Astrocyte of the hippocampus (primary cell): ENCODE measurements around the gene TM9SF4.
"Not testable (repeated sequence)": the region's sequence is repeated elsewhere in the genome, so short reads cannot be mapped to it uniquely, and the experiment has no call there.

Experiments
- DNase-seq: peaks from one replicate; pipeline ENCODE4 v3.0.0; 2011; ENCODE audit warnings: low read depth, low spot score

TM9SF4 gene

DNA sequence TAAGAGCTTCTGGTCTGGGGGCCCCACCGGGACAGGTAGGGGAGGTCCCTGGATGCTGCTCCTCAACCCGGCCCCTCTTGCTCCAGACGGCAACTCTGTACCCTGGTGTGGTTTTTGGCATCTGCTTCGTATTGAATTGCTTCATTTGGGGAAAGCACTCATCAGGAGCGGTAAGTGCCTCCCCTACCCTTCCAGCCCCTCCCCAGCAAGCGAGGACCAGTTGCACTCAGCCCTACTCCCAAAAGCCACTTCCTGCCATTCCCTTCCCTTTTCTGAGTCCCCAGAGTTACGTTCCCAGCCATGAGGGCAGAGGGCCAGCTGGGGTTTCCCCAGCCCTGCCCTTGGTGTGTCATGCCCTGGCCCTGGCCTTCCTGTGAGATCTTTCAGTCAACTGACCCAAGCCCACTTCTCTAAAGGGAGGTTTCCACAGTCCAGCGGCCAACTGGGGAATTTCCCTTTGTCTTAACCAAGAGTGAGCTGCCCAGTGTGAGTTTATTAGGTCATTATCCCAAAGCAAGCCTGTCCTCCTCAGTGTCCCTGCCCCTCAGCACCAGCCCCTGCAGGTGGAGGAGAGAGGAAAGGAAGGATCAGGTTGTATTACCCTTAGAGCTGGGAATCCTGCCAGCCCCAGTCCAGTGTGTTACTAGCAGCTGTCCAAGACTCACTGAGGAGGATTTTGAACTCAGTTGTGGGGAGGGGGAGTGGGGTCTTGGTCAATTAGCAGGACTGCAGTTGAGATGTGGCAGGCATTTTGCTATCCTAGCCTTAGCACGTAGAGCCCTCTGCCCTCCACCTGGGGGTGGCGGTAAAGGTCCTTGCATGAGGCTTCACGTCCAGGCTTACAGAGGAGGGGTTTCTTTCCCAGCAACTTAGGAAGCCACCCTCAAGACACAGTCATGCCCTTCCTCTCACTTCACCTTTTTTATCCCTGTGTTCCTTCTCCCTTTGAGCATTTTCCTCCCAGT lies 45.8 kb downstream of the TM9SF4 start:
- DNase-seq = peak; percentile 87

DNA sequence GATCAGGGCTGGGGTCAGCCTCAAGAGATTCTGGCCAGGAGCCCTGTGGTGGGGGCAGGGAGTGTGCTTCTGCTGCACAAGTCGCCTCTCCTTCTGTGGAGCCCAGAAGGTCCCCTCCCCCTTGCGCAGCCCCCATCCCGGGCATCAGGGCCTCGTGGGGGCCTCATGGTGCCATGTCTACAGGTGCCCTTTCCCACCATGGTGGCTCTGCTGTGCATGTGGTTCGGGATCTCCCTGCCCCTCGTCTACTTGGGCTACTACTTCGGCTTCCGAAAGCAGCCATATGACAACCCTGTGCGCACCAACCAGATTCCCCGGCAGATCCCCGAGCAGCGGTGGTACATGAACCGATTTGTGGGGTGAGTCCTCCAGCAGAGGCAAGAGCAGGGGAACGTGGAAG lies 48.1 kb downstream of the TM9SF4 start:
- no peak for DNase-seq

DNA sequence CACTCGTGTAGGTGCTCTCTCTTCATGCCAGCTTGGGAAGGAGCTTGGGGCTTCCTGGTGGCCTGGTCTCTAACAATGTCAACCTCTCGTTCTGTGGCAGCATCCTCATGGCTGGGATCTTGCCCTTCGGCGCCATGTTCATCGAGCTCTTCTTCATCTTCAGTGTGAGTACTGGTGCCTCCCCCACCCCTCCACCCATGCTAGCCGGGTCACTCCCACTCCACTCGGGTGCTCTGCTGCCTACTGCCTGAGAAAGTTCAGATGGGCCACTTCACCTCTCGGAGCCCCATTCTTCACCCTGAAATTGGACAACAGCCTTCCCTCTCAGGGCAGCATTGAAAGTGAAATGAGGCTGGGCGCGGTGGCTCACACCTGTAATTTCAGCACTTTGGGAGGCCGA lies 48.8 kb downstream of the TM9SF4 start:
- no peak for DNase-seq

DNA sequence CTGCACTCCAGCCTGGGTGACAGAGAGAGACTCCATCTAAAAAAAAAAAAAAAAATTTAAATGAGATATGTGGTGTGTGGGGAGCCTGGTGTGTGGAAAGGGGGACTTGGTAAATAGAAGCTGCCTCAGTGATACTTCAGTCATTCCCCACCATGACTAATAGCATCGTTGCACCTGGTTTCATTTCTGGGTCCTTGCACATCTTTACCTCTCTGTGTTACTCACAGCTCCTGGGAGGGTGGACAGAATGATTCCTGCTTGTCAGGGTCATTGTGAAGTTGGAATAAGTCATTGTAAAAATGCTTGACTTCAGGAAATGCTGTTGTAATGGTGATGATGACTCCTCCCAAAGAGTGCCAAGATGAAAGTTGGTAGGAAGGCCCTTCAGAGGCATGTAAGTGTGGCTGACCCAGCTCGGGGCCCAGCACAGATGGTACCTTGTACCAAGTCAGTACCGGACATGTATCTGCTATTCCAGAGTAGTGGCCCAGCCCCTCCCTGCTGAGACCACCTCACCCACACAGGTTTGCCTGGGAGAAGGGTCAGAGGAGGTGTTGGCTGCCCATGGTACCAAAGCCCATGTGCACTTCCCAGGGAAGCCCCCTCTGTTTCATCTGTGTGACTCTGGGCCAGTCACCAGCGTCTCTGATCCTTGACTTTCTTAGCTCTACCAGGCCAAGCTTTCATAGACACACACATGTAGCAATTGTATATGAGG lies 49.6 kb downstream of the TM9SF4 start:
- no peak for DNase-seq

DNA sequence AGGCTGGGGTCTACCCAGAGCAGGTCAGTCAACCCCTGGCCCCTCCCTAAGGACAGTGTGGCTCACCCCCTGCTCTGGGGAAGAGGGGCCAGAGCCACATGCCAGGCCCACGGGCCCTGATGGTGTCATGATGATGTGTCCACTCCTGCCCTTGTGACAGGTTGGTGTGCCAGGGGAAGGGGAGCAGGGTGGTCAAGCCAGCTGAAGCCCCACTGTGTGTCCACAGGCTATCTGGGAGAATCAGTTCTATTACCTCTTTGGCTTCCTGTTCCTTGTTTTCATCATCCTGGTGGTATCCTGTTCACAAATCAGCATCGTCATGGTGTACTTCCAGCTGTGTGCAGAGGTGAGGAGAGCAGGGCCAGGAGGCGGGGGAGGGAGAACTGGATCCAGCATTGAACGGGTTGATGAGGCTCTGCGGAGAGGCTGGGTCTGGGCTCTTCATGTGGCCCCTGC lies 50.3 kb downstream of the TM9SF4 start:
- no peak for DNase-seq

DNA sequence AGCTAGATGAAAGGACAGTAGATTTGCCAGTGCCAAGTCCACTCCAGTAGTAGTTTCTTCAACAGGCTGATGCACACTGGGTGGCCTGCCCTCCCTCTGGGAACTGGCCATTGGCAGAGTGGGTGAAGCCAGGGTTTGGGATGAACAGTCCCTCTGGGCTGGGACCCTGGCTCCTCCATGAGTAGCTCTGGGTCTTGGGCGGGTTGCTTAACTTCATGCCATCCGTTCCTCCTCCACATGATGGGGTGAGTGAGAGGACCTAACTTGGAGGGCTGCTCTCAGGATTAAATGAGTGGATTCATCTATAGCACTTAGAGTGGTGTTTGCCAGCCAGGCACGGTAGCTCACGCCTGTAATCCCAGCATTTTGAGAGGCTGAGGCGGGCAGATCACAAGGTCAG lies 50.8 kb downstream of the TM9SF4 start:
- DNase-seq = no peak

DNA sequence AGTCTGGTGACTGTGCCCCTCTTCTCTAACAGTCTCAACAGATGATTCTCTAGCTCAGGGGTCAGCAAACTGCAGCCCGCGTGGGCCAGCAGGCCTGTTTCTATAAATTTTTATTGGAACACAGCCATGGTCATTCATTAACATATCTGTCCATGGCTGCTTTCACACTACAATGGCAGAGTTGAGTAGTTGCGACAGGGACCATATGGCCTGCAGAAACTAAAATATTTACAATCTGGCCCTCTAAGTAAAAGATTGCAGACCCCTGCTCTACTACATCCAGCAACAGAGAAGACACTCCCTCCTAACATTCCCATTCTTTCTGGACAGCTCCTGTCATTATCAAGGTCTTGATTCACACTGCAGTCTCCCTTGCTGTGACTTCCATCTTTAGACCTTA lies 52.8 kb downstream of the TM9SF4 start:
- no peak for DNase-seq

DNA sequence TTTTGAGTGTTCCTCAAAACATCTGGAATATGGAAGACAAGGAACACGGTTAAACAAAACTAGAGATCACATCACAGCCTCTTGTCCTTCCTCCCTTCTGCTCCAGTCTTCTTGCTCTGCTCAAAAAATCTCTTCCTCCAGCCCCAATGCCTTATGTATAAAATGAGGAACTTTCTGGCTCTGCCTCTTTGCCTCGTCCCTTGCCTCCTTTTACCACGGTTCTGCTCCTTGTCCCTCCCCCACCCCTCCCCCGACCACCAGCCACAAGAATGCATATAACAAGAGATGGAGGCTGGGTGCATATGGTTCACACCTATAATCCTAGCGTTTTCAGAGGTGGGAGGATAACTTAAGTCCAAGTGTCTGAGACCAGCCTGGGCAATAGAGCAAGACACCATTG lies 54.4 kb downstream of the TM9SF4 start:
- no peak for DNase-seq

DNA sequence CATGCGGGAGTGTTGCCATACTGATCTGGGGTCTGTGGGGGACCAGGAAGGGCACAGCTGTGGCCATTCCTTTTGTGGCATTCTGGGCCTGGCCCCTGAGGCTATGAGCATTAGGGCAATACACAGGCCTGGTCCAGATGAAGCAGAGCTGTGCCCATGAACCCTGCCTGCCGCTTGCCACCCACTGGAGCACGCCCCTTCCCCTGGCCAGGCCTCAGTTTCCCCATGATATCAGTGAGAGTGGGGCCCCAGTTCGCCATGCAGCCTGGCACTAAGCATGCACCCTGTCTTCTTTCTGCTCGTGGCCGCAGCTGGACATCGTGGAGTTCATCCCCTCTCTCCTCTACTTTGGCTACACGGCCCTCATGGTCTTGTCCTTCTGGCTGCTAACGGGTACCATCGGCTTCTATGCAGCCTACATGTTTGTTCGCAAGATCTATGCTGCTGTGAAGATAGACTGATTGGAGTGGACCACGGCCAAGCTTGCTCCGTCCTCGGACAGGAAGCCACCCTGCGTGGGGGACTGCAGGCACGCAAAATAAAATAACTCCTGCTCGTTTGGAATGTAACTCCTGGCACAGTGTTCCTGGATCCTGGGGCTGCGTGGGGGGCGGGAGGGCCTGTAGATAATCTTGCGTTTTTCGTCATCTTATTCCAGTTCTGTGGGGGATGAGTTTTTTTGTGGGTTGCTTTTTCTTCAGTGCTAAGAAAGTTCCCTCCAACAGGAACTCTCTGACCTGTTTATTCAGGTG lies 55.6 kb downstream of the TM9SF4 start:
- DNase-seq = no peak

DNA sequence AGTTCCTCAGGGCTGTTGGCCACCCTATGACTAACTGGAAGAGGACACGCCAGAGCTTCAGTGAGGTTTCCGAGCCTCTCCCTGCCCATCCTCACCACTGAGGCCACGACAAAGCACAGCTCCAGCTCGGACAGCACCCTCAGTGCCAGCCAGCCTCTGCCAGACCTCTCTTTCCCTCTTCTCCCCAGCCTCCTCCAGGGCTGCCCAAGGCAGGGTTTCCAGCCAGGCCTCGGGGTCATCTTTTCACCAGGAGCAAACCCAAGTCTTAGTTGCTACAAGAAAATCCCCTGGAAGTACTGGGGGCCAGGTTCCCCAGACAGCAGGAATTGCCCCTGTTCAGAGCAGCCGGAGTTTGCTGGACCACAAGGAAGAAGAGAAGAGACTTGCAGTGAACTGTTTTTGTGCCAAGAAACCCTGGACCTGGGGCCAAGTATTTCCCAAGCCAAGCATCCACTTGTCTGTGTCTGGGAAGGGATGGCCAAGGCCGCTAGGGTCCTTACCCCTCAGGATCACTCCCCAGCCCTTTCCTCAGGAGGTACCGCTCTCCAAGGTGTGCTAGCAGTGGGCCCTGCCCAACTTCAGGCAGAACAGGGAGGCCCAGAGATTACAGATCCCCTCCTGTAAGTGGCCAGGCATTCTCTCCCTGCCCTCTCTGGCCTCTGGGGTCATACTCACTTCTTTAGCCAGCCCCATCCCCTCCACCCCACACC lies 56.5 kb downstream of the TM9SF4 start:
- no peak for DNase-seq

DNA sequence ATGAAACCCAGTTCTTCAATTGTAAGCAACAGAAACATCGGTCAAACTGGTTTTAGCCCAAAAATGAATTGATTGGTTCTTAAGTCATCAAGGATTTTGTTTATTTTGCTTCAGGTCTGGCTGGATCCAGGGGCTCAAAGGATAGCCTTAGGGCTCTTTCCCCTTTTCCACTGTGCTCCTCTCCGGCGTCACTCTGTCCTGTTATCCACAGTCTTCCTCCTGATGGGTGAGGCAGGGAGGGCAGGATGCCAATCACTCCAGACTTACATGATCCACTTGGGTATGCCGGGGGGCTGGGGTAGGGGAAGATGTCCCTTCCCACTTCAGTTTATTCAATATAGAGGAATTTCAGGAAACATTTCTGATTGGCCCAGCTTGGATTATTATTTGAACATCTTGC lies 58.0 kb downstream of the TM9SF4 start:
- DNase-seq = no peak

DNA sequence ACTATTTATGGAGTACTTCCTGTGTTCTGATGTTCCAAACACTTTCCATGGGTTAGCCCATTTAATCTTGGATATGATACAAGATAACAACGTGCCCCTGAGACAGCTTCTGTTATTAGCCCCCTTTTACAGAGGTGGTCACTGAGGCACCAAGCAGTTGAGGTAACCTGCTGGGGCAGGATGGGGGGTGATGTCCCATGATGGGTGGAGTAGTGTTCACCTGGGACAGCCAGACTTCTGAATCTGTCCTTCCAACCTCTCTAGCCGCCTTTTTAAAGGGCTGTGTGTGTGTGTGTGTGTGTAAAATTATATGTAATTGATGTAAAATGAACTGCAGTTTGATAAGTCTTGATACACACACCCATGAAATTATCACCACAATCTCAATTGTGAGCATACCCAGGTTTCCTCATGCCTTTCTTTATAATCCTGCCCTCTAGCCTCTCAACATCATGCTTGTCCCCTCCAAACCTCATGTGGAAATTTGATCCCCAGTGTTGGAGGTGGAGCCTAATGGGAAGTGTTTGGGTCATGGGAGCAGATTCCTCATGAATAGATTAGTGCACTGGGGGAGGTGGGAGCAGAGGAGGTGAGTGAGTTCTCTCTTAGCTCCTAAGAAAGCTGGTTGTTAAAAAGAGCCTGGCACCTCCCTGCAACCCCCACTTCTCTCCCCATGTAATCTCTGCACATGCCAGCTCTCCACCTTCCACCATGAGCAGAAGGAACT lies 58.8 kb downstream of the TM9SF4 start:
- DNase-seq = peak; percentile 43

DNA sequence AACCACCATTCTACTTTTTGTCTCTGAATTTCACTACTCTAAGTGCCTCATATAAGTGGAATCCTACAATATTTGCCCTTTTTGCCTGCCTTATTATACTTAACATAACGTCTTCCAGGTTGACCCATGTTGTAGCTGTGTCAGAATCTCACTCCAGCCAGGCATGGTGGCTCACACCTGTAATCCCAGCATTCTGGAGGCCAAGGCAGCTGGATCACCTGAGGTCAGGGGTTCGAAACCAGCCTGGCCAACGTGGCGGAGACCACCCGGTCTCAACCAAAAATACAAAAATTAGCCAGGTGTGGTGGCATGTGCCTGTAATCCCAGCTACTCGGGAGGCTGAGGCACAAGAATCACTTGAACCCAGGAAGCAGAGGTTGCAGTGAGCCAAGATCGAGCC lies 68.2 kb downstream of the TM9SF4 start:
- DNase-seq = not testable (repeated sequence)

DNA sequence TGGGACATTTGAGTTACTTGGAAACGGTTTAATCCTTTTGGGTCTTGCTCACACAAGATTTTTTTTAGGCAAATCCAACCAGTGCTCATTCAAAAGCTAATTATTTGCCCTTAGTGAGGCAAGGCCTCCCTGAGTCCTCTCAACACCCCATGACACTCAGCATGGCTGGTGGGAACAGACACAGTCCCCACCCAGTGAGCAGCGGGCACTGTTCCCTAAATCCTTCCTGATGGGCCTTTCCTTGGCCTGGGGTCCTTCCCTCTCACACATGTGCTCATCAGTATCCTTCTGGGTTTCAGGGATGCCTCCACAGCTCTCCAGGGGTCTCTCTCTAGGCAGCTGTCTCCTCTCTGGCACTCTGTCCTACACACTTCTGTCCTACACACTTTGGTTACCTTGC lies 70.0 kb downstream of the TM9SF4 start:
- DNase-seq = no peak

DNA sequence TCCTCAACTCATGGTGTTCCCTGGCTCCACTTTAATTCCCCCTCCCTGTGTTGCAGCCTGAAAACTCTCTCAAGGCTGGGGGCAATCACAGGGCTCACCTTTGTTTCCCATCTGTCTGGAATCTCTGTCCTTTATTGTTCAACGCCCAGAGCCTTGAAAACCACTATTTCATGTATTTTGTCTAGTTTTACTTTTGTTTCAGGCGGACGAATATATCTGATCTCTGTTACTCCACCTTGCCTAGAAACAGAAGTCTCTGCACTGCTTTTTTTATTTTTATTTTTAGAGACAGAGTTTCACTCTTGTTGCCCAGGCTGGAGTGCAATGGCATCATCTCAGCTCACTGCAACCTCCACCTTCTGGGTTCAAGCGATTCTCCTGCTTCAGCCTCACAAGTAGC lies 70.4 kb downstream of the TM9SF4 start:
- DNase-seq = no peak

DNA sequence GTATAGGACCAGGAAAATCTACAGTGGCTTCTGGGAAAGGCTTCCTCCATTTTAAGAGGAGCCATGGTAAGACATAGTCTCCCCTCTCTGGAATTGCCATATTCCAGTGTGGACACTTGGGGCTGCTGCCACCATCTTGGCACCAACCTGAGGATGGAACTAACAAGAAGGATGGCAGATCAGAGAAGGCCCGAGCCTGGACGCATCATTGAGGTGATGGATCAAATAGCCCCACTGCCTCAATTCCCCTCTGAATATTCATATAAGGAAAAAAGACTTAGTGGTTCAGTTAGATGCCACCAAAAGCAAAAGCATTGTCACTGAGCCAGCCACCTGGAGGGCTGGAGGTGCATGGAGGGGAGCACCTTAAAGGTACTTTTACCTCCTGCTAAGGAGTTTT lies 72.1 kb downstream of the TM9SF4 start:
- DNase-seq = no peak

DNA sequence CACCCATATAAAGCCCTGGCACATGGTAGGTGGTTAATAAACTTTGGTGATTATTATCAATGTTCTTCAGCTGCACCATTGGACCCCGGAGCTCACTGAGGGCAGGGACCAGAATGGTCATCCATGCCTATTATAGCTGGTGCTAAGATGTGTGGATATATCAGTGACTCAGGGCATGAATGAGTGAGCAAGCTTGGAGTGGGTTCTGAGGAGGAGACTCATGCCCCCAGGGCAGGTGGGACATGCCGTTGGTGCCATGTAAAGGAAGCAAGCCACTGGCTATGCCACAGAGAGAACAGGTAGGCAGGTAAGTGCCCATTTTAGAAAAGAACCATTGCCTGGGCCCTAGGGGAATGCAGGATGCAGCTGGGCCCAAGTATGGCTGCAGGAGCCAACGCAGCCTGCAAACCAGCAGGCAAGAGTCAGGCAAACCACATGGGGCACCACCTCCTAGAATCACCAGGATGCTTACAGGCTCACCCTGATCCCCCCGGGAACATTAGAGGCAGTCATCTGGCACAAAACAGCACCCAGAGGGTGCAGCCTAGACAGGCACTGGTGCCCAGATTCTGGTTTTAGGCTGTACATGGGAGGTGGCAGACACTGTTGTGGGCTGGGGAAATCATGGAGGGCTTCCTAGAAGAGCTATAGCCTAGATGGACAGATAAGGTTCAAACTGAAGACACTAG lies 74.6 kb downstream of the TM9SF4 start:
- no peak for DNase-seq

DNA sequence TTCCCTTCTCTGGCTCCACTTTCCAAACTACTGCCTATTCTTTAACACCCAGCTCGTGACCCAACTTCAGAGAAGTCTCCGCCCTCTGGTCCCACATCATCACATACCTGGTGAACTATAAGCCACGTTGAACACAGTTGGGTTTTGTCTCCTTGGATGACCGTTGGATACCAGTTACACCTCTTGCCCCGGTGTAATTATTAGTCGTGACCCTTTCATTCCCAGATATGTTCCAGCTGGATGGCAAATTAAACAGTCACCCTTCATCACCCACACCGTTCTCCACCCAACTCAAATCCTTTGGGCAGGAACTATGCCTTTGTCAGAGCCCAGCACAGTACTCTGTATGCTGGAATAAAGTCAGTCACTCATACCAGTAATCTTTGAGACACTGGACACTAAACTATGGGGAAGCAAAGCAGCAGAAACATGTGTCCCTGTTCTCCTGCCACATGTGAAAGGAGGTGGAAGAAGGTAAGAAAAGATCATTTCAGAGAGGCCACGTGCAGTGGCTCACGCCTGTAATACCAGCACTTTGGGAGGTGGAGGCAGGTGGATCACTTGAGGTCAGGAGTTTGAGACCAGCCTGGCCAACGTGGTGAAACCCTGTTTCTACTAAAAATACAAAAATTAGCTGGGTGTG lies 75.6 kb downstream of the TM9SF4 start:
- DNase-seq = no peak

DNA sequence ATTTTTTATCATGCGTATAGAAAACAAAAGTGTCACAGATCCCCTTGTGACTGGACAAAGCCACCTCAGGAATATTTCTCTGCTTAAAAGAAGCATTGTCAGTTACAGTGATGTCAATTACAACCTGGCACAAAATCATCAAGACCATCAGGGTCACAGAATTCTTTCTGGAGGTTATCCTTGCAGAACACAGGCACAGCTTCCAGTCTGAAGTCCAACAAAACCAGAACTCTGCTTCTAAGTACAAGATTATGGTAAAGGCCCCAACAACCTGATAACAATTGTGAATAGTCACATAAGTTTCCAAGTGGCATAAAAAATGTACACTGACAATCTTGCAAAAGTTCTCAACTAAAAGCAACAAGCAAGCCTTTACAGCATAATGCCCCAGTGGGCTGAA lies 77.0 kb downstream of the TM9SF4 start:
- no peak for DNase-seq
